ENCODE results near the gene PAAF1.

DNA sequence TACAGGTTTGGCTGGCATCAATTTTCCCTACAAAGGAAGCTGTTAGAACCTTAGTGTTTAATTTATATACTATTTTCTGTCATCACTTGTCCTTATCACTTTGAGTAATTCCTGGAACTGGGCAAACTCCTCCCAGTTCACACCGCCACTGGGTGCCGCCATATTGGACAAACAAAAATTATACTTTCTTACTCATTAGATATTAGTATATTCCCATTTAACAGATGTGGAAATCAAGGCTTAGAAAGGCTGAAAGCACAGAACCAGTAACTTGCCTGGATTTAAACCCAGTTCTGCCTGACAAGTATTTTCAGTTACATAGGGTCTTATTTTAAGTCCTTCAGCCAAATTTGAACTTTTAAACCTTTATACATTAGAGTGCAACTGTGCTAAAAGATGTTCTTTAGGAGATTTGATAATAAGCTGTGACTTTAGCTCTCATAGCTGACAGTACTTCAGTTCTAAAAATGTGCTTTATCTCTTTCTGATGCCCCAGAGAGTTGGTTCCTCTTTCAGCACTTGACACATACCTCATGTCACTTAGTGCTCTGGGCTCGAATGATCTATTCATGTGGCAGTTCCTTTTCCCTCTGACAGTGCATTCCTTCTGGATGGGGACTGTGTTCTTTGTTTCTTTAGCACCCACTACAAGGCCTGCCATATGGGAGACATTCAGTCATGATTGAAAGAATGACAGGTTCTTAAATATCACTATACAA, 25.6 kb upstream of the PAAF1 start:
- TF ChIP-seq, protein P1, sequence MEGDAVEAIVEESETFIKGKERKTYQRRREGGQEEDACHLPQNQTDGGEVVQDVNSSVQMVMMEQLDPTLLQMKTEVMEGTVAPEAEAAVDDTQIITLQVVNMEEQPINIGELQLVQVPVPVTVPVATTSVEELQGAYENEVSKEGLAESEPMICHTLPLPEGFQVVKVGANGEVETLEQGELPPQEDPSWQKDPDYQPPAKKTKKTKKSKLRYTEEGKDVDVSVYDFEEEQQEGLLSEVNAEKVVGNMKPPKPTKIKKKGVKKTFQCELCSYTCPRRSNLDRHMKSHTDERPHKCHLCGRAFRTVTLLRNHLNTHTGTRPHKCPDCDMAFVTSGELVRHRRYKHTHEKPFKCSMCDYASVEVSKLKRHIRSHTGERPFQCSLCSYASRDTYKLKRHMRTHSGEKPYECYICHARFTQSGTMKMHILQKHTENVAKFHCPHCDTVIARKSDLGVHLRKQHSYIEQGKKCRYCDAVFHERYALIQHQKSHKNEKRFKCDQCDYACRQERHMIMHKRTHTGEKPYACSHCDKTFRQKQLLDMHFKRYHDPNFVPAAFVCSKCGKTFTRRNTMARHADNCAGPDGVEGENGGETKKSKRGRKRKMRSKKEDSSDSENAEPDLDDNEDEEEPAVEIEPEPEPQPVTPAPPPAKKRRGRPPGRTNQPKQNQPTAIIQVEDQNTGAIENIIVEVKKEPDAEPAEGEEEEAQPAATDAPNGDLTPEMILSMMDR (IDR thresholded peaks at IDR 0.05 in 8 of 11, conservative IDR thresholded peaks at IDR 0.05 in 3 of 11) = no peak
- TF ChIP-seq POLR2A (IDR thresholded peaks at IDR 0.05) (no peak), POLR2AphosphoS5 (IDR thresholded peaks at IDR 0.05) (no peak)
